Measurements from ENCODE around the gene DSP. TPM values are rescaled to one million over a fixed set of nuclear protein-coding genes. Genes with fewer than 3 reads are reported as not detected.

The DSP gene
- 39.5 and 40.9 TPM in 2 replicates for total RNA-seq (2014; rRNA removed; shearing (Covaris generic))

- peak; percentile 41 for DNase-seq (ENCODE audit: low spot score)
These were observed at the start of gene DSP for GRCh38 chr6:7541175-7542064. TSS of gene DSP (plus strand) at chr6:7541671. CDS start at chr6:7541916, 245 bp downstream.

GRCh38 chr6:7493866-7494265 is 47.6 kb upstream of the DSP start:
- no peak for DNase-seq (ENCODE audit: low spot score)

- DNase-seq (ENCODE audit: low spot score): no peak
These were observed 46.8 kb upstream of the DSP start for GRCh38 chr6:7494638-7495037.

- peak; percentile 8 for DNase-seq (ENCODE audit: low spot score)
These were observed 45.1 kb upstream of the DSP start for GRCh38 chr6:7496266-7496875.

GRCh38 chr6:7500752-7501282 is 40.7 kb upstream of the DSP start:
- no peak for DNase-seq (ENCODE audit: low spot score)

GRCh38 chr6:7502743-7503142 is 38.7 kb upstream of the DSP start:
- DNase-seq (ENCODE audit: low spot score): no peak

- DNase-seq (ENCODE audit: low spot score): no peak
These were observed 37.4 kb upstream of the DSP start for GRCh38 chr6:7504041-7504440.

- peak; percentile 96 for DNase-seq (ENCODE audit: low spot score)
These were observed 36.2 kb upstream of the DSP start for GRCh38 chr6:7505189-7505699.

GRCh38 chr6:7507600-7507999 is 33.9 kb upstream of the DSP start:
- no peak for DNase-seq (ENCODE audit: low spot score)

- no peak for DNase-seq (ENCODE audit: low spot score)
These were observed 29.2 kb upstream of the DSP start for GRCh38 chr6:7512320-7512719.

- no peak for DNase-seq (ENCODE audit: low spot score)
These were observed 27.9 kb upstream of the DSP start for GRCh38 chr6:7513529-7513928.

GRCh38 chr6:7515363-7515762 is 26.1 kb upstream of the DSP start:
- no peak for DNase-seq (ENCODE audit: low spot score)

GRCh38 chr6:7518877-7519276 is 22.6 kb upstream of the DSP start:
- DNase-seq (ENCODE audit: low spot score): no peak

GRCh38 chr6:7522873-7523272 is 18.6 kb upstream of the DSP start:
- no peak for DNase-seq (ENCODE audit: low spot score)

- no peak for DNase-seq (ENCODE audit: low spot score)
These were observed 17.5 kb upstream of the DSP start for GRCh38 chr6:7523922-7524321.

GRCh38 chr6:7526755-7527154 is 14.7 kb upstream of the DSP start:
- no peak for DNase-seq (ENCODE audit: low spot score)

GRCh38 chr6:7528565-7528964 is 12.9 kb upstream of the DSP start:
- DNase-seq (ENCODE audit: low spot score): peak; percentile 28

- no peak for DNase-seq (ENCODE audit: low spot score)
These were observed 12.3 kb upstream of the DSP start for GRCh38 chr6:7529141-7529540.

- DNase-seq (ENCODE audit: low spot score): no peak
These were observed 9.2 kb upstream of the DSP start for GRCh38 chr6:7532232-7532631.

GRCh38 chr6:7532821-7533220 is 8.7 kb upstream of the DSP start:
- no peak for DNase-seq (ENCODE audit: low spot score)

- no peak for DNase-seq (ENCODE audit: low spot score)
These were observed 7.3 kb upstream of the DSP start for GRCh38 chr6:7534192-7534591.

GRCh38 chr6:7535498-7535897 is 6.0 kb upstream of the DSP start:
- no peak for DNase-seq (ENCODE audit: low spot score)

Data from A172 (cell line).